Activated CD4-positive, CD25-positive, alpha-beta regulatory T cell (primary cell): ENCODE results near the gene RAB27A.

Source experiments
- DNase-seq, 4 experiments: peaks; one replicate each; lab custom pipeline; 2025; lab: John Stamatoyannopoulos, UW

The RAB27A gene

GRCh38 chr15:55222588-55222987 lies 67.0 kb downstream of the RAB27A start:
- DNase-seq, result no peak

DNA sequence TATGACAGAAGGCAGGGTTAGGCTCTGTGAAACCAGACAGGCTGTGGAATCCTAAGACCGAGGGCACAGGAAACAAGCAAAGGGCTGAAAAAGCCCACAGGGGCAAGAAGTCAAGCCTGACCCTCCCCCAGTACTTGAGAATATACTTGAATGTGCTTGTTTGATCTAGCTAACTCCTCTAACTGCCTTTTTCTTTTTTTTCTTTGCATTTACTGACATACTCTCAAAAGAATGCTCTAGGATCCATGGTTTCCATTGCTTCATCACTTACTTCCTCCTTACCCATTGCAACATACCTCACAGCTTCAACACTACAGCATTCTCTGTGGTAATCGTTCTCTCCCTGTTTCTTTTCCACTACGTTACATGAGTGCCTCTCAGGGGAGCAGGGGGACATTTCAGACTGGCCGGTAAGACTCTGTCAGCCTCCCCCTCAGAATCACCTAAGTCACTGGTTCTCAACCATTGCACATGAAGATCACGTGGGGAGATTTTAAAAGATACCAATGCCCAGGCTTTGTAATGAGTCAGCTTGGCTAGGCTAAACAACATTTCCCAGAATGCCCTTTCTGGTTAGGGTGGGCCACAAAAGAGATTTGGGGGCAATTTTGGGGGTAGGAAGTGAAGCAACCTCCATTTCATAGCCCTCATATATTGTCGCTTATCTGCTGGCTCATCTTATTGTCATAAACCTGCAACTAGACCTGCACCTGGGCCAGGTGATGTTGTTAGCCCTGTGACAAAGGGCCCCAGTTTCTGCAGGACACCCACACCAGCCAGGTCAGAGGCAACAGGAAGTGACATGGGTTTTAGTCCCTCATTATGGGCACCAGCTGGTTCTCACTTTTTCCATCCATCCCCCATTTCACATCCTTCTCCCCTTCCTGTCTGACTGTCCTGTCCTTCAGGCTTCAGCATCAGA lies 68.3 kb downstream of the RAB27A start:
- DNase-seq, result no peak

DNA sequence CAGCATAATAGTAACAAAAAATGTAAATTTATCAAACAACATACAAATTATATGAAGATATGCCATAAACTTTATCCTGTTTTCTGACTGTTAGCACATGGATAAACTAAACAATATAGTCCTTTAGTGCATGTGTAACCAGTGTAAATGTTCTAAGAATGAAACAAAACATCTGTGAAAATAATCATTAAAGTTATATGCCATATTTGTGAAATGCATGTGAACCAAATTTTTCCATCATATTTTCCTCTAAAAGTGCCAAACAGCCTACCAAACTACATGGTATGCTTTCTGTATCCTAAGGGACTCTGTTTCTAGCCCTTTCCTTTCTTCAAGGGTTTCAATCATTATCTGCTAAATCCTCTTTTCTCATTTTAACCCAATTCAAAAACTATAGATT lies 69.0 kb downstream of the RAB27A start:
- no peak for DNase-seq

- DNase-seq, result no peak
These were observed 71.6 kb downstream of the RAB27A start for GRCh38 chr15:55218056-55218455.

GRCh38 chr15:55204464-55204863 lies 85.1 kb downstream of the RAB27A start:
- no peak for DNase-seq

GRCh38 chr15:55202206-55202605 lies 87.4 kb downstream of the RAB27A start:
- no peak for DNase-seq

- no peak for DNase-seq
These were observed 90.9 kb downstream of the RAB27A start for GRCh38 chr15:55198706-55199105.

DNA sequence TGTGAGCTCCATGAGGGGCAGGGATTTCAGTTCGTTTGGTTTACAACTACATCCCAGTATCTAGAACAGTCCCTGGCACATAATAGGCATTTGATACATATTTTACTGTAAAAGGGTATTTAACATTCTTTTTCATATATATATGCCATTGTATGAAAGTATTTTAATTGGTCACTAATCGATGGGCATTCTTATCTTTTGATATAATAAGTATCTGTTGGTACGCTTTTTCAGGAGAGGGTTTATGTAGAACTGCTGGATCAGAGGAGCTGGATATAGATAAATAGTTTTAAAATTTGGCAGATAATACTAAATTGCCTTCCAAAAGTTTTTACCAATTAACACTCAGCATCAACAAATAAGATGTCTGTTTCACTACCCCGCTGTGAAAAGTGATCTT lies 91.9 kb downstream of the RAB27A start:
- no peak for DNase-seq

DNA sequence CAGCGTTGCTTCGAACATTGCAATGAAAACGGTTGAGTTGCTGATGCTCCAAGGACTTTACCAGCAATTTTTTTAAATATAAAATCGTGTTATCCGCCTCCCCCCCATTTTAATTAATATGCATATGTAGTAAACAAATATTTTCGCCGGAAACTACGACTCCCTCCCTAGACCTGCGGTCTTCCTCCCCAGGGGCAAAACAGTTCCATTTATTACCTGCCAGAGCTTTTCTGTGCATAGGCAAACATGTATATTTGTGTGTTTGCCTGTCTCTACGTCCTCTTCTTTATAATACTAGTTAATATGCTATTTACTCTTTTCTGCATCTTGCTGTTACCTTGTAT lies 92.3 kb downstream of the RAB27A start:
- no peak for DNase-seq

- peak; percentile 83 to 92 (median 91) for DNase-seq
These were observed 92.9 kb downstream of the RAB27A start, which contains the start of gene RSL24D1 for GRCh38 chr15:55196458-55197361. Gene RSL24D1 (minus strand): TSS chr15:55196941. CDS start chr15:55196890, 51 bp downstream.

GRCh38 chr15:55195996-55196395 lies 93.6 kb downstream of the RAB27A start:
- no peak for DNase-seq

GRCh38 chr15:55194256-55194655 lies 95.4 kb downstream of the RAB27A start:
- no peak for DNase-seq

- no peak for DNase-seq
These were observed 103.3 kb downstream of the RAB27A start for GRCh38 chr15:55186331-55186730.

DNA sequence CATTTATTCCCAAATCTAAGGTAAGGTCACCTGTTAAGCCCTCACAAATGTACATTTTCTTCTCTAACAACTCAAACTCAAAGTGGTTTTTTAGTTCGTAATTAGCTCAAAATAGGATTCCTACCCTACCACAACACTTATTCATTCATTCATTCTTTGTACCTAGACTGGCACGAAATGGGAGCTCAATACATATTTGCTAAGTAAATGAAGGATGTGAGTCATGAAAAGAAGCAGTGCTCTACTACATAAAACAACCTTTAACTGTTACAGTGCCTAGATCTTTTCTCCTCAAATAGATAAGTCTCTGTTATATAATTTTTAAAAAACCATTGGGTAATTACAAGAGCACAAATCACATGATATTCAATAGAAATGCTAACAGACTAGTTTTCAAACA lies 105.9 kb downstream of the RAB27A start:
- DNase-seq, result no peak

DNA sequence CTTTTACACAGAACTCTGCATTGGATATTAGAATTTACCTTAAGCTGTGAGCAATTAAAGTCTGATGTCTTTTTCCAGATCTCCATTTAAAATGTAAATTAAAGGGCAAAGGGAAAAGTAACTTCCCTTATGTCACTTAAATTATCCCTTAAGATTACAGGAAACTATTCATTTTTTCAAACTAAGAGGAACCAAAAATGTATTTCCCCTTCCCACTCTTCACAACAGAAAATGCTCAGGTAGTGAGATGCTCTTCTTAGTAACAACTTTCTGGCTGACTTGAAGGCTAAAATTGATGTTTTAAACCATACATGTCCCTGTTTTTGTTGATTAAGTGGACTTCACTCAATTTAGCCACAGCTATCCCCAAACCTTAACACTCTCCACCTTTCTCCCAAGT lies 110.5 kb downstream of the RAB27A start:
- DNase-seq, result no peak

- DNase-seq, result no peak
These were observed 119.3 kb downstream of the RAB27A start for GRCh38 chr15:55170361-55170760.

DNA sequence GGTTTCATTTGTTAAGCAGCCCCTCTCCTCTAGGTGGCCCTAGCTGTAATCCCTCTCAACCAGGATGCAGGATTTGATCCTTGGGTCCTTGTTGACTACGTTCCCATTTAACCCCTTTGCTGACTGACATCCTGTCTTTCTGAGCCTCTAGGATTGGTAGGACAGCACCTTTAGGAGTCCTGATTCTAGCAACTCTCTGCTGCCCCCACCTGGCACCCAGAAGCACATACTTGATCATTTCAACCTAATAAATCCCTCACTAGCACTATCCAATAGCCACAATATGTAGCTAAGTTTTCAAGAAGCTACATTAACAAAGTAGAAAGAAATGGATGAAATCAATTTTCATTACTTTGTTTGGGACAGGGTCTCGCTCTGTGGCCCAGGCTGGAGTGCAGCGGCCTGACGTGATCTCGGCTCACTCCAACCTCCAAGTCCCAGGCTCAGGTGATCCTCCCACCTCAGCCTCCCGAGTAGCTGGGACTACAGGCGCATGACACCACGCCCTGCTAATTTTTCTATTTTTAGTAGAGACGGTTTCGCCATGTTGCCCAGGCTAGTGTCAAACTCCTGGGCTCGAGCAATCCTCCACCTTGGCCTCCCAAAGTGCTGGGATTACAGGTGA lies 121.2 kb downstream of the RAB27A start:
- DNase-seq, result peak; percentile 1 to 24 (median 12)

DNA sequence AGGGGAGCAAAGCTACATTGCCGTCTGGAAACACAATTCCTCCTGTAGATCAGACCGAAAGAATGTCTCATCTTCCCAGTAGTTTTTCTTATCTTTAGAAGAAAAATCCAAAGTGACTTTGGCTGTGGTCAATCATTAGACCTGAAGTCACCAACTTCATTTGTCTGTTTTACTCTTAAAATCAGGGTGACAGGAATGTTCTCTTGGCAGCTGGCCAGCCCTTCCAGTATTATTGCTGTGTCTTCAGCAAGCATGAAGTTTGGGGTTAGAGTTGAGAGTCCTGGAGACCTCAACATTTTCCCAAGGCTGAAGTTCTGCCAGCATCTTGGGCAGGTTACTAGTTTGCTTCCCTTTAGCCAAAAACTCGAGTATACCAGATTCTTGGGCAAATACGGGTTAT lies 125.3 kb downstream of the RAB27A start:
- DNase-seq, result no peak
